ENCODE results near the gene ARHGAP33.

ARHGAP33 gene, protein sequence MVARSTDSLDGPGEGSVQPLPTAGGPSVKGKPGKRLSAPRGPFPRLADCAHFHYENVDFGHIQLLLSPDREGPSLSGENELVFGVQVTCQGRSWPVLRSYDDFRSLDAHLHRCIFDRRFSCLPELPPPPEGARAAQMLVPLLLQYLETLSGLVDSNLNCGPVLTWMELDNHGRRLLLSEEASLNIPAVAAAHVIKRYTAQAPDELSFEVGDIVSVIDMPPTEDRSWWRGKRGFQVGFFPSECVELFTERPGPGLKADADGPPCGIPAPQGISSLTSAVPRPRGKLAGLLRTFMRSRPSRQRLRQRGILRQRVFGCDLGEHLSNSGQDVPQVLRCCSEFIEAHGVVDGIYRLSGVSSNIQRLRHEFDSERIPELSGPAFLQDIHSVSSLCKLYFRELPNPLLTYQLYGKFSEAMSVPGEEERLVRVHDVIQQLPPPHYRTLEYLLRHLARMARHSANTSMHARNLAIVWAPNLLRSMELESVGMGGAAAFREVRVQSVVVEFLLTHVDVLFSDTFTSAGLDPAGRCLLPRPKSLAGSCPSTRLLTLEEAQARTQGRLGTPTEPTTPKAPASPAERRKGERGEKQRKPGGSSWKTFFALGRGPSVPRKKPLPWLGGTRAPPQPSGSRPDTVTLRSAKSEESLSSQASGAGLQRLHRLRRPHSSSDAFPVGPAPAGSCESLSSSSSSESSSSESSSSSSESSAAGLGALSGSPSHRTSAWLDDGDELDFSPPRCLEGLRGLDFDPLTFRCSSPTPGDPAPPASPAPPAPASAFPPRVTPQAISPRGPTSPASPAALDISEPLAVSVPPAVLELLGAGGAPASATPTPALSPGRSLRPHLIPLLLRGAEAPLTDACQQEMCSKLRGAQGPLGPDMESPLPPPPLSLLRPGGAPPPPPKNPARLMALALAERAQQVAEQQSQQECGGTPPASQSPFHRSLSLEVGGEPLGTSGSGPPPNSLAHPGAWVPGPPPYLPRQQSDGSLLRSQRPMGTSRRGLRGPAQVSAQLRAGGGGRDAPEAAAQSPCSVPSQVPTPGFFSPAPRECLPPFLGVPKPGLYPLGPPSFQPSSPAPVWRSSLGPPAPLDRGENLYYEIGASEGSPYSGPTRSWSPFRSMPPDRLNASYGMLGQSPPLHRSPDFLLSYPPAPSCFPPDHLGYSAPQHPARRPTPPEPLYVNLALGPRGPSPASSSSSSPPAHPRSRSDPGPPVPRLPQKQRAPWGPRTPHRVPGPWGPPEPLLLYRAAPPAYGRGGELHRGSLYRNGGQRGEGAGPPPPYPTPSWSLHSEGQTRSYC

DNA sequence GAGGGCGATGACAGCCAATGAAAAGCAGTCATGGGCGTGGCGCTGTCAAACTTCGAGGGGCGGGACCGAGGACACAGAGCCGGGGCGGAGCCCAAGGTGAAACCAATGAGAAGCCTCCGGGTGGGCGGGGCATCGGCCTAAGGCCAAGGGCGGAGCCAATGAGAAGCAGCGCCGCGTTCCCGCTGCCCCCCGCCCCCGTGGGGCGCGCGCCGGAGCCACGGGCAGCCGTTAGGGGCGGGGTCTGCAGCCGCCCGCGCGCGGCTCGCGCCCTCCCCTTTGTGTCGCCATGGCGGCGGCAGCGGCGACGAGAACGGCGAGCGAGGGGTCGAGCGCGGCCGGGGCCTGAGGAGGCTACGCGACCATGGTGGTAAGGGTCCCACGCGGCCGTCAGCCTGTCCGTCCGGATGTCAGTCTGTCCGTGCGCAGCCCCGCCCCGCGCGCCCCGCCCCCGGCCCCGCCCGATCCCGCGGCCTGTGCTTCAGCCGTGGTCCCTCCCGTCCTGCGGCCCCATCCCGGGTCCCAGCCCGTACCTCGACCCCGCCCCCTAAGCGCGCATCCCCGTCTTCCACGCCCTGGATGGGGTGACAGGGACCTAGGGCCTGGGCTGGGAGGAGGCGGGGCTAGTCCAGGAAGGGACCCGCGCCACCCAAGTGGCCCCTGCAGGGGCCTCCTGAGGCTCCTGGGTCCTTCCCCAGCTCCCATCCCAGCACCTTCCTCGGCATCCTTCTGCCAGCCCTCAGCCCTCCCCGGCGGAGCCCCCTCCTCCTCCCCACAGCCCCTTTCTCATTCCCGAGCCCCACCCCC, at the start of gene ARHGAP33:
Gene ARHGAP33, plus strand, starts transcription at position 267 of the 804 bp plus-strand sequence. Its CDS starts 95 bp downstream, at position 362.
- H3K4me3 ChIP-seq (ENCODE audit: low read length): peak within 1 kb of the TSS; percentile 83
- no peak for TF ChIP-seq ZNF274 (IDR thresholded peaks at IDR 0.05; ENCODE audit: low read depth, low read length)

DNA sequence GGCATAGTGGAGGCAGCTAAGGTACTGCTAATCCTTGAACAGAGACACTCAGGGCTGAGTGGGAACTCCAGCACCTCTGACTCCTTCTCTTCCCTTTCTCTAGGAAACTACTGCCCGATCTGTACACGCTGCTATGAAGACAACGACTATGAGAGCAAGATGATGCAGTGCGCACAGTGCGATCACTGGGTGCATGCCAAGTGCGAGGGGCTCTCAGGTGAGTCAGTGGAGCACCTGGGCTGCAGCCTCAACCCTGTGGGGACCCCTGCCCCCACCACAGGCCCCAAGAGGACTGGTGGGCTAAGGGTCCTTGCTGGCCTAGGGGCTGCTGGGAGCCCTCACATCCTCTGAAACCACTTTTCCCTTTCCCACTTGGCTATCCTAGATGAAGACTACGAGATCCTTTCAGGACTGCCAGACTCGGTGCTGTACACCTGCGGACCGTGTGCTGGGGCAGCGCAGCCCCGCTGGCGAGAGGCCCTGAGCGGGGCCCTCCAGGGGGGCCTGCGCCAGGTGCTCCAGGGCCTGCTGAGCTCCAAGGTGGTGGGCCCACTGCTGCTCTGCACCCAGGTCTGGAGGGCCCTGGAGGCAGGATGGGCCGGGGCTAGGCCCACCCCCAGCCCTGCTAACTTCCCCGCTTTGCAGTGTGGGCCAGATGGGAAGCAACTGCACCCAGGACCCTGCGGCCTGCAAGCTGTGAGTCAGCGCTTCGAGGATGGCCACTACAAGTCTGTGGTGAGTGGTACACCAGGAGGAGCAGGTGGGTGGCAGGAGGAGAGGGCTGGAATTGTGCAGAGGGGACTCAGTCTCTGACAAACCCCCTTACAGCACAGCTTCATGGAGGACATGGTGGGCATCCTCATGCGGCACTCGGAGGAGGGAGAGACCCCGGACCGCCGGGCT, 48.1 kb upstream of the ARHGAP33 start:
- no peak overlapping the region for H3K4me3 ChIP-seq (ENCODE audit: low read length)
- TF ChIP-seq ZNF274 (IDR thresholded peaks at IDR 0.05; ENCODE audit: low read depth, low read length): no peak

DNA sequence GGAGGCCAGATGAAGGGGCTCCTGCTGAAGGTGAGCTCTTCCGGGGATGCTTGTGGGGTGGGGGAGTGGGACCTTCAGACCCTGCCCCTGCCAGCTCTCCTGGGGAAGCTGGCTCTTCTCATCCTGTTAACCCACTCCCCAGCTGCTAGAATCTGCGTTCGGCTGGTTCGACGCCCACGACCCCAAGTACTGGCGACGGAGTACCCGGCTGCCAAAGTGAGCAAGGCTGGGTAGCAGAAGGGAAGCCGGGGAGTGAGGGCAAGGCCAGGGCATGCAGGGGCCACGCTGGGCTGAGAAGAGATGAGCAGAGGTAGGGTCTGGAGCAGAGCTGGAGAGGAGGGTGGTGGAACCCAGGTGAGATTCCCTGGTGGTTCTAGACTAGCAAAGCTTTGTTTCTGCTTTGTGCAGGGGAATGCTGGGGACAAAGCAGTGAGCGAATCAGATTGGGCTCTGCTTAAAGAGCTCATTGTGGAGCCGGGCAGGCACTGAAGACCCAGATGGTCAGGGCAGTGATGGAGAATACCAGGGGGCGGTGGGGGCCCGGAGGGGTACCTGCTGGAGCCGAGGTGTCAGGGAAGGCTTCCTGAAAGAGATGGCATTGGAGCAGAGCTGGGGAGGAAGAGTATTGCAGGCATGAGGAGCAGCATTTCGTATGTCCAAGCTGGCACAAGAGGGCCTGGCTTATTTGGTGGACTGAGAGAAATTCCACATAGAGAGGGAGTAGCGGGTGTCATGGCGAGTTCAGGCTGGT, 47.2 kb upstream of the ARHGAP33 start:
- H3K4me3 ChIP-seq (ENCODE audit: low read length): no peak overlapping the region
- TF ChIP-seq ZNF274 (IDR thresholded peaks at IDR 0.05; ENCODE audit: low read depth, low read length): no peak

- TF ChIP-seq ZNF274 (IDR thresholded peaks at IDR 0.05; ENCODE audit: low read depth, low read length): no peak
- no peak overlapping the region for H3K4me3 ChIP-seq (ENCODE audit: low read length)
These were observed 46.3 kb upstream of the ARHGAP33 start for GRCh38 chr19:35729021-35729420.

DNA sequence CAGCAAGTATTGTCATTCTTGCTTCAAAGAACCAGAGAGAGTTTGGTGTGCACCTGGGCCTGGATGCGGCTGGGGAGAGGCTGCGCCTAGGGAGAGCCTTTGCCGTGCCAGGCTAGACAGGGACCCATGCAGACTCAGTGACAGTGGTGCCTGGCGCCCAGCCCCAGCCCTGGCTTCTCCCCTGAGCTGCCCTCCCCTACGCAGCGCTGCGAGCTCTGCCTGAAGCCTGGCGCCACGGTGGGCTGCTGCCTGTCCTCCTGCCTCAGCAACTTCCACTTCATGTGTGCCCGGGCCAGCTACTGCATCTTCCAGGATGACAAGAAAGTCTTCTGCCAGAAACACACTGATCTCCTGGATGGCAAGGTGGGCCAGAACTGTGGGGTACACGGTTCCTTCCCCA, 45.6 kb upstream of the ARHGAP33 start:
- no peak for TF ChIP-seq ZNF274 (IDR thresholded peaks at IDR 0.05; ENCODE audit: low read depth, low read length)
- H3K4me3 ChIP-seq (ENCODE audit: low read length): no peak overlapping the region

DNA sequence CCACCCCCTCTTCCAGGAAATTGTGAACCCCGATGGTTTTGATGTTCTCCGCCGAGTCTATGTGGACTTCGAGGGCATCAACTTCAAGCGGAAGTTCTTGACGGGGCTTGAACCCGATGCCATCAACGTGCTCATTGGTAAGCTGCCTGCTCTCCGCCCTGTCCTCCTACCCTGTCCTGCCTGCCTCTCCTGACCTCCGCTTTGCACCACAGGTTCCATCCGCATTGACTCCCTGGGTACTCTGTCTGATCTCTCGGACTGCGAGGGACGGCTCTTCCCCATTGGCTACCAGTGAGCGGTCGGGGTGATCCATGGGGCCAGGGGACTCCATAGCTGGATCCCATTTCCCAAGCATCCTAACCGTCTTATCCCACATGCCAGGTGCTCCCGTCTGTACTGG, 45.0 kb upstream of the ARHGAP33 start:
- TF ChIP-seq ZNF274 (IDR thresholded peaks at IDR 0.05; ENCODE audit: low read depth, low read length): no peak
- no peak overlapping the region for H3K4me3 ChIP-seq (ENCODE audit: low read length)

GRCh38 chr19:35731353-35731752, 44.0 kb upstream of the ARHGAP33 start:
- no peak for TF ChIP-seq ZNF274 (IDR thresholded peaks at IDR 0.05; ENCODE audit: low read depth, low read length)
- H3K4me3 ChIP-seq (ENCODE audit: low read length): no peak overlapping the region

DNA sequence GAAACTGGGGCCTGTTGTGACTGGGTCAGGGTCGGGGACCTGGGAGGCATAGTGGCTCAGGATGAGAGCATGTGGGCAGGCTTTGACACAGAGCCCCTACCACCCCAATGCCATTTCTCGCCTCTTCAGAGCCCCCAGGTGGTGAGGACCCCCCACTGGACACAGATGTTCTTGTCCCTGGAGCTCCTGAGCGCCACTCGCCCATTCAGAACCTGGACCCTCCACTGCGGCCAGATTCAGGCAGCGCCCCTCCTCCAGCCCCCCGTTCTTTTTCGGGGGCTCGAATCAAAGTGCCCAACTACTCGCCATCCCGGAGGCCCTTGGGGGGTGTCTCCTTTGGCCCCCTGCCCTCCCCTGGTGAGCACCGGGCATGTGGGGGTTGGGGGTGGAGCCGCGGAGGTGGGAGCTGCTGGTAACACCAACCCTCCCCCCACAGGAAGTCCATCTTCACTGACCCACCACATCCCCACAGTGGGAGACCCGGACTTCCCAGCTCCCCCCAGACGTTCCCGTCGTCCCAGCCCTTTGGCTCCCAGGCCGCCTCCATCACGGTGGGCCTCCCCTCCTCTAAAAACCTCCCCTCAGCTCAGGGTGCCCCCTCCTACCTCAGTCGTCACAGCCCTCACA, 43.5 kb upstream of the ARHGAP33 start:
- no peak overlapping the region for H3K4me3 ChIP-seq (ENCODE audit: low read length)
- no peak for TF ChIP-seq ZNF274 (IDR thresholded peaks at IDR 0.05; ENCODE audit: low read depth, low read length)

GRCh38 chr19:35732540-35733179, 42.7 kb upstream of the ARHGAP33 start:
- no peak for TF ChIP-seq ZNF274 (IDR thresholded peaks at IDR 0.05; ENCODE audit: low read depth, low read length)
- no peak overlapping the region for H3K4me3 ChIP-seq (ENCODE audit: low read length)

- TF ChIP-seq ZNF274 (IDR thresholded peaks at IDR 0.05; ENCODE audit: low read depth, low read length): no peak
- no peak overlapping the region for H3K4me3 ChIP-seq (ENCODE audit: low read length)
These were observed 41.9 kb upstream of the ARHGAP33 start for GRCh38 chr19:35733180-35734125.
